OCI-LY1 (cell line): ENCODE results near the gene CPNE5.

Source experiments
- H2AFZ ChIP-seq: fragments of 200-600 bp; sonication (generic), shearing (Covaris generic); 2 replicates; pipeline ENCODE4 v1.6.0; 2014; ENCODE audit warnings: antibody characterized with exemption, mild to moderate bottlenecking, low read length
- H3F3A ChIP-seq: fragments of 200-600 bp; sonication (generic), shearing (Covaris generic); 2 replicates; pipeline ENCODE4 v1.6.0; 2014; ENCODE audit warnings: mild to moderate bottlenecking, antibody characterized with exemption, low read length, moderate library complexity; ENCODE audit not compliant: insufficient read depth
- H3K27ac ChIP-seq: fragments of 200-600 bp; sonication (generic); 2 replicates; pipeline ENCODE4 v1.5.1; 2014; ENCODE audit warnings: low read length, mixed run types, mild to moderate bottlenecking, low read depth; ENCODE audit not compliant: poor library complexity, severe bottlenecking
- H3K27me3 ChIP-seq: fragments of 200-600 bp; sonication (generic); 2 replicates; pipeline ENCODE4 v1.6.0; 2014; ENCODE audit warnings: antibody characterized with exemption, mild to moderate bottlenecking, low read length, moderate library complexity; ENCODE audit not compliant: insufficient read depth
- H3K36me3 ChIP-seq: fragments of 200-600 bp; sonication (generic); 2 replicates; pipeline ENCODE4 v1.6.1; 2014; ENCODE audit warnings: mild to moderate bottlenecking, antibody characterized with exemption, low read length, moderate library complexity, mixed read lengths; ENCODE audit not compliant: insufficient read depth
- H3K4me1 ChIP-seq: fragments of 200-600 bp; sonication (generic); 2 replicates; pipeline ENCODE4 v1.5.1; 2014; ENCODE audit warnings: mild to moderate bottlenecking, low read length, moderate library complexity; ENCODE audit not compliant: insufficient read depth, severe bottlenecking
- H3K4me2 ChIP-seq: fragments of 200-600 bp; sonication (generic), shearing (Covaris generic); 2 replicates; pipeline ENCODE4 v1.6.1; 2014; ENCODE audit warnings: low read length
- H3K4me3 ChIP-seq: fragments of 200-600 bp; sonication (generic); 2 replicates; pipeline ENCODE4 v1.5.1; 2014; ENCODE audit warnings: low read length, low read depth, mild to moderate bottlenecking, mixed read lengths; ENCODE audit not compliant: poor library complexity, severe bottlenecking
- H3K79me2 ChIP-seq: fragments of 200-600 bp; shearing (Covaris generic); 2 replicates; pipeline ENCODE4 v1.6.1; 2016; ENCODE audit warnings: mixed run types, low read length, mixed read lengths; ENCODE audit not compliant: insufficient read depth
- H3K9ac ChIP-seq: fragments of 200-600 bp; sonication (generic), shearing (Covaris generic); 2 replicates; pipeline ENCODE4 v1.6.1; 2014; ENCODE audit warnings: mild to moderate bottlenecking, low read length, mixed read lengths
- H3K9me2 ChIP-seq: fragments of 200-600 bp; sonication (generic), shearing (Covaris generic); 2 replicates; pipeline ENCODE4 v1.6.1; 2014; ENCODE audit warnings: low read depth, mild to moderate bottlenecking, low read length, mixed read lengths
- H3K9me3 ChIP-seq: fragments of 200-600 bp; shearing (Covaris generic); 2 replicates; pipeline ENCODE4 v1.6.1; 2014; ENCODE audit warnings: low read length, mixed read lengths
- H4K20me1 ChIP-seq: fragments of 200-600 bp; sonication (generic), shearing (Covaris generic); 2 replicates; pipeline ENCODE4 v1.6.0; 2016; ENCODE audit warnings: mild to moderate bottlenecking, low read length; ENCODE audit not compliant: insufficient read depth
- EZH2 ChIP-seq: fragments of 200-600 bp; sonication (generic), shearing (Covaris generic); IDR thresholded peaks from 2 replicates; pipeline ENCODE4 v1.8.0; 2017; ENCODE audit warnings: borderline replicate concordance, mixed run types, mild to moderate bottlenecking, antibody characterized with exemption, low read length, moderate library complexity, mixed read lengths
- TF ChIP-seq, protein P1 (sequence below): fragments of 200-600 bp; sonication (generic), shearing (Covaris generic); IDR thresholded peaks from 2 replicates; pipeline ENCODE4 v1.5.1; 2017; ENCODE audit warnings: mild to moderate bottlenecking, antibody characterized with exemption, low read length, moderate library complexity, mixed read lengths

CPNE5 gene

DNA sequence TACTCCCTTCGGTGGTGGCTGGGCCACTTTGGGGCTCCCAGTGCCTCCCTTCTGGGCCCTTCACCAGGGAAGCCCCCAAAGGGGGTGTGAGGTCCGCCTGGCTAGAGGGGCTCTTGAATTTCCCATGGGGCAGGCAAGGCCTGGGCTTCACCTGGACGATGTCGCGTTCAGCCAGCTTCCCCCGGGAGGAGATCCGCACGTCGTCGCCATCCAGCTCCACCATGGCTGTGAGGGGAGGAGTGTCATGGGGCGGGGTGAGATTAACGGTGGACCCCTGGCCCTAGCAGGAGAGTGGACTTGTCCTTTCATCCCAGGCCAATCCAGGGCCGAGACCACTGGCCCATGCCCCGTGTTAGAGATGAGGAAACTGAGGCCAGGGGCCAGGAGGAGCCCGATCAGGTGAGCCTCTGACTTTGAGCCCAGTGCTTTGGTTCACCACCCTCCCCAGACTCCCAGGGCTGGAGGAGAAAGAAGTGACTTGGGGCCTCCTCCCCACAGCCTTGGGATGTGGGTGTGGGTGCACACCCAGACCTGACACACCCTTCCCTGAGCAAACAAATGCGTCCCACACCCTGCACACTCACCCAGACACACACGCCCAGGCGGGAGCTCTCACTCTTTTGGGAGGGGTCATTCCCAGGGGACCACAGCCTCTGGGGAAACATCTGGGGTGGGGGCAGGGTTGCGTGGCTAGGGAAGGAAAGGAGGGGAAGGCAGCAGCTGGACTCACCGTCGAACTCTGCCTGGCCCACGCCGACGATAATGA is 95.5 kb downstream of the CPNE5 start:
- Histone ChIP-seq H3K9ac (no peak overlapping the region), H3K4me1 (peaks cover 7% of the 10 kb centered on the region)
- no peak for TF ChIP-seq EZH2
- TF ChIP-seq, protein P1, sequence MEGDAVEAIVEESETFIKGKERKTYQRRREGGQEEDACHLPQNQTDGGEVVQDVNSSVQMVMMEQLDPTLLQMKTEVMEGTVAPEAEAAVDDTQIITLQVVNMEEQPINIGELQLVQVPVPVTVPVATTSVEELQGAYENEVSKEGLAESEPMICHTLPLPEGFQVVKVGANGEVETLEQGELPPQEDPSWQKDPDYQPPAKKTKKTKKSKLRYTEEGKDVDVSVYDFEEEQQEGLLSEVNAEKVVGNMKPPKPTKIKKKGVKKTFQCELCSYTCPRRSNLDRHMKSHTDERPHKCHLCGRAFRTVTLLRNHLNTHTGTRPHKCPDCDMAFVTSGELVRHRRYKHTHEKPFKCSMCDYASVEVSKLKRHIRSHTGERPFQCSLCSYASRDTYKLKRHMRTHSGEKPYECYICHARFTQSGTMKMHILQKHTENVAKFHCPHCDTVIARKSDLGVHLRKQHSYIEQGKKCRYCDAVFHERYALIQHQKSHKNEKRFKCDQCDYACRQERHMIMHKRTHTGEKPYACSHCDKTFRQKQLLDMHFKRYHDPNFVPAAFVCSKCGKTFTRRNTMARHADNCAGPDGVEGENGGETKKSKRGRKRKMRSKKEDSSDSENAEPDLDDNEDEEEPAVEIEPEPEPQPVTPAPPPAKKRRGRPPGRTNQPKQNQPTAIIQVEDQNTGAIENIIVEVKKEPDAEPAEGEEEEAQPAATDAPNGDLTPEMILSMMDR: no peak

DNA sequence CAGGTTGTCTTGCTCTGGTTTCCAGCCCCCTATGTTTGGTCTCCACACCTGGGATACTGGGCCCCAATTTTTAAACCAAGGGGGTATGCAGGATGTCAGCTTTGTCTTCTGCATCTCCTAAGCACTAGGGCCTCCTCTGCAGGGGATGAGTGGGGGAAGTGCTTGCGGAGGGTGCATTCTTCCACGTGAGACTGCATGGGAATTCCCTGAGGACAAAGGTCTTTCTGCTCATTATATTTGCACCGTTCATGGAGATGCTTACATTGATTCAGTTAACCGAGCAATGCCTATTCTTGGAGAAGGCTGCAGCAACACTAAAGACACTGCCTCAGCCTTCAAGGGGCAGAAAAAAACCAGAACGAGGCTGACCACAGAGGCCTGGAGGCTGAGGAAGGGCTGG is 96.2 kb downstream of the CPNE5 start:
- no peaks in the 10 kb centered on the region for H3K79me2 ChIP-seq
- no peak overlapping the region for H3K27ac ChIP-seq

More for the DNA sequence above, 95.5 kb downstream of the CPNE5 start:
- no peak overlapping the region for H3K4me3 ChIP-seq
- H3K79me2 ChIP-seq: no peaks in the 10 kb centered on the region
- H2AFZ ChIP-seq: no peak overlapping the region
- no peak overlapping the region for H3K27ac ChIP-seq
- H3K36me3 ChIP-seq: peaks cover 11% of the 10 kb centered on the region
- no peaks in the 10 kb centered on the region for H4K20me1 ChIP-seq
- H3K27me3 ChIP-seq: no peaks in the 10 kb centered on the region
- H3K9me2 ChIP-seq: no peaks in the 10 kb centered on the region
- H3K4me2 ChIP-seq: no peak overlapping the region
- H3F3A ChIP-seq: no peaks in the 10 kb centered on the region
- H3K9me3 ChIP-seq: no peaks in the 10 kb centered on the region

DNA sequence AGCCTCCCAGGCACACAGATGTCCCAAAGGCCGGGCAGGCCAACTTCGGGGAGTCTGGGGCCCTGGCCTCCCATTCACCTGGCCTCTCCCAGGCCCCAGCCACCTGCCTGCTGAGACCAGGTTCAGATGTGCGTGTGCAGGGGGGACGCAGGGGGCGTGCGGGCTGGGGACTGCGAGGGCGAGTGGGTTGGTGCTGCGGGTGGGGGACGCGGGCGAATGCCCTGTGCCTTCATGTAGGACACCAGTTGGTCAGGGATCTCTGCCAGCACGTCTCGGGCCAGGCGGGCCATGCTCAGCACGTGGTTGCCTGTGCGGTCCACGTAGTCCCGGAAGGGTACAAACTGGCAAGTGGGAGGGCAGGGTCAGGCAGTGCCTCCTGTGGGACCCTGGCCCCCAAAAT is 97.1 kb downstream of the CPNE5 start:
- no peaks in the 10 kb centered on the region; the same call in 1 of the 2 replicates for H3K36me3 ChIP-seq
- peaks cover 7% of the 10 kb centered on the region for H3K4me1 ChIP-seq
- H3K9me2 ChIP-seq: no peaks in the 10 kb centered on the region
- H3K4me3 ChIP-seq: no peak overlapping the region
- TF ChIP-seq, protein P1: no peak
- no peak for TF ChIP-seq EZH2
- H3F3A ChIP-seq: no peaks in the 10 kb centered on the region
- H3K27ac ChIP-seq: no peak overlapping the region
- H2AFZ ChIP-seq: no peak overlapping the region
- H4K20me1 ChIP-seq: no peaks in the 10 kb centered on the region
- no peak overlapping the region for H3K4me2 ChIP-seq
- H3K9me3 ChIP-seq: no peaks in the 10 kb centered on the region
- H3K9ac ChIP-seq: no peak overlapping the region
- H3K79me2 ChIP-seq: no peaks in the 10 kb centered on the region
- H3K27me3 ChIP-seq: no peaks in the 10 kb centered on the region

More for the DNA sequence above, 96.2 kb downstream of the CPNE5 start:
- Histone ChIP-seq H3K36me3 (peaks cover 4% of the 10 kb centered on the region), H3K4me3 (no peak overlapping the region), H3K4me1 (peaks cover 7% of the 10 kb centered on the region), H2AFZ (no peak overlapping the region), H3K27me3 (no peaks in the 10 kb centered on the region), H3K9ac (no peak overlapping the region), H3K9me3 (no peaks in the 10 kb centered on the region), H3K4me2 (no peak overlapping the region), H3K9me2 (no peaks in the 10 kb centered on the region), H3F3A (no peaks in the 10 kb centered on the region), H4K20me1 (no peaks in the 10 kb centered on the region)
- TF ChIP-seq, protein P1: no peak
- no peak for TF ChIP-seq EZH2
